ENCODE measurements around the gene BRK1. TPM values are rescaled to one million over a fixed set of nuclear protein-coding genes. Genes with fewer than 3 reads are reported as not detected.

Gene BRK1
- total and polyA plus RNA-seq, 9 of the 15 experiments (the other 6 are each of a cell fraction or from before 2014, with no cell fraction given) = 105 to 634 (median 250) TPM

DNA sequence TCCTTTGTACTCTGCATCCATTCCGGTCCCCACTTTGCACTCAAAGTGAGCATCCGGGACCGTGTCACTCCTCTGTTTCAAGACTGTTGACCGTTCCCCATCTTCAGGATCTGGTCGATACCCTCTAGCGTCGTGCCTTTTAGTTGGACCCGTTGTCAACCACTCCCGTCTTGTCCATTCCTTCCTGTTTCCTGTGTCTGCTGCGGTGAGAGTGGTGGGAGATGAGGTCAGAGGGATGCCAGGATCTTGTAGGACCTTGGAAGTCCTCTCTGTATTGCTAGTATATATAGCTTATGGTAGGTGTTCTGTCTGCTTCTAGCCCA, 624 bp downstream of the BRK1 start (continued):
- TF ChIP-seq, protein P1, sequence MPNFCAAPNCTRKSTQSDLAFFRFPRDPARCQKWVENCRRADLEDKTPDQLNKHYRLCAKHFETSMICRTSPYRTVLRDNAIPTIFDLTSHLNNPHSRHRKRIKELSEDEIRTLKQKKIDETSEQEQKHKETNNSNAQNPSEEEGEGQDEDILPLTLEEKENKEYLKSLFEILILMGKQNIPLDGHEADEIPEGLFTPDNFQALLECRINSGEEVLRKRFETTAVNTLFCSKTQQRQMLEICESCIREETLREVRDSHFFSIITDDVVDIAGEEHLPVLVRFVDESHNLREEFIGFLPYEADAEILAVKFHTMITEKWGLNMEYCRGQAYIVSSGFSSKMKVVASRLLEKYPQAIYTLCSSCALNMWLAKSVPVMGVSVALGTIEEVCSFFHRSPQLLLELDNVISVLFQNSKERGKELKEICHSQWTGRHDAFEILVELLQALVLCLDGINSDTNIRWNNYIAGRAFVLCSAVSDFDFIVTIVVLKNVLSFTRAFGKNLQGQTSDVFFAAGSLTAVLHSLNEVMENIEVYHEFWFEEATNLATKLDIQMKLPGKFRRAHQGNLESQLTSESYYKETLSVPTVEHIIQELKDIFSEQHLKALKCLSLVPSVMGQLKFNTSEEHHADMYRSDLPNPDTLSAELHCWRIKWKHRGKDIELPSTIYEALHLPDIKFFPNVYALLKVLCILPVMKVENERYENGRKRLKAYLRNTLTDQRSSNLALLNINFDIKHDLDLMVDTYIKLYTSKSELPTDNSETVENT (CRISPR knock-in tag; IDR thresholded peaks at IDR 0.05) = 0 out of 2 replicates have a peak, but pooled peaks have one; percentile 29
- TF ChIP-seq ZNF253 (CRISPR knock-in tag; conservative IDR thresholded peaks at IDR 0.05) (no peak), SIN3B (IDR thresholded peaks at IDR 0.05; ENCODE audit: low read depth) (no peak), ZNF121 (CRISPR knock-in tag; conservative IDR thresholded peaks at IDR 0.05) (no peak), USF2 (CRISPR knock-in tag; IDR thresholded peaks at IDR 0.05) (no peak), EHMT2 (IDR thresholded peaks at IDR 0.05) (no peak), HCFC1 (IDR thresholded peaks at IDR 0.05; ENCODE audit: low read depth, low read length) (no peak), GATA2 (CRISPR knock-in tag; IDR thresholded peaks at IDR 0.05) (no peak), TSC22D4 (tag; IDR thresholded peaks at IDR 0.05) (no peak), ZNF644 (tag; IDR thresholded peaks at IDR 0.05; ENCODE audit: low read depth) (no peak), ZFP1 (CRISPR knock-in tag; IDR thresholded peaks at IDR 0.05) (no peak), NUFIP1 (IDR thresholded peaks at IDR 0.05; ENCODE audit: partially characterized antibody) (no peak), SAFB2 (IDR thresholded peaks at IDR 0.05; ENCODE audit: borderline replicate concordance, low read depth, low read length, severe bottlenecking) (no peak), ZC3H4 (CRISPR knock-in tag; IDR thresholded peaks at IDR 0.05; ENCODE audit: borderline replicate concordance) (no peak; the same call in 1 of the 2 replicates)
- TF ChIP-seq, protein P2, sequence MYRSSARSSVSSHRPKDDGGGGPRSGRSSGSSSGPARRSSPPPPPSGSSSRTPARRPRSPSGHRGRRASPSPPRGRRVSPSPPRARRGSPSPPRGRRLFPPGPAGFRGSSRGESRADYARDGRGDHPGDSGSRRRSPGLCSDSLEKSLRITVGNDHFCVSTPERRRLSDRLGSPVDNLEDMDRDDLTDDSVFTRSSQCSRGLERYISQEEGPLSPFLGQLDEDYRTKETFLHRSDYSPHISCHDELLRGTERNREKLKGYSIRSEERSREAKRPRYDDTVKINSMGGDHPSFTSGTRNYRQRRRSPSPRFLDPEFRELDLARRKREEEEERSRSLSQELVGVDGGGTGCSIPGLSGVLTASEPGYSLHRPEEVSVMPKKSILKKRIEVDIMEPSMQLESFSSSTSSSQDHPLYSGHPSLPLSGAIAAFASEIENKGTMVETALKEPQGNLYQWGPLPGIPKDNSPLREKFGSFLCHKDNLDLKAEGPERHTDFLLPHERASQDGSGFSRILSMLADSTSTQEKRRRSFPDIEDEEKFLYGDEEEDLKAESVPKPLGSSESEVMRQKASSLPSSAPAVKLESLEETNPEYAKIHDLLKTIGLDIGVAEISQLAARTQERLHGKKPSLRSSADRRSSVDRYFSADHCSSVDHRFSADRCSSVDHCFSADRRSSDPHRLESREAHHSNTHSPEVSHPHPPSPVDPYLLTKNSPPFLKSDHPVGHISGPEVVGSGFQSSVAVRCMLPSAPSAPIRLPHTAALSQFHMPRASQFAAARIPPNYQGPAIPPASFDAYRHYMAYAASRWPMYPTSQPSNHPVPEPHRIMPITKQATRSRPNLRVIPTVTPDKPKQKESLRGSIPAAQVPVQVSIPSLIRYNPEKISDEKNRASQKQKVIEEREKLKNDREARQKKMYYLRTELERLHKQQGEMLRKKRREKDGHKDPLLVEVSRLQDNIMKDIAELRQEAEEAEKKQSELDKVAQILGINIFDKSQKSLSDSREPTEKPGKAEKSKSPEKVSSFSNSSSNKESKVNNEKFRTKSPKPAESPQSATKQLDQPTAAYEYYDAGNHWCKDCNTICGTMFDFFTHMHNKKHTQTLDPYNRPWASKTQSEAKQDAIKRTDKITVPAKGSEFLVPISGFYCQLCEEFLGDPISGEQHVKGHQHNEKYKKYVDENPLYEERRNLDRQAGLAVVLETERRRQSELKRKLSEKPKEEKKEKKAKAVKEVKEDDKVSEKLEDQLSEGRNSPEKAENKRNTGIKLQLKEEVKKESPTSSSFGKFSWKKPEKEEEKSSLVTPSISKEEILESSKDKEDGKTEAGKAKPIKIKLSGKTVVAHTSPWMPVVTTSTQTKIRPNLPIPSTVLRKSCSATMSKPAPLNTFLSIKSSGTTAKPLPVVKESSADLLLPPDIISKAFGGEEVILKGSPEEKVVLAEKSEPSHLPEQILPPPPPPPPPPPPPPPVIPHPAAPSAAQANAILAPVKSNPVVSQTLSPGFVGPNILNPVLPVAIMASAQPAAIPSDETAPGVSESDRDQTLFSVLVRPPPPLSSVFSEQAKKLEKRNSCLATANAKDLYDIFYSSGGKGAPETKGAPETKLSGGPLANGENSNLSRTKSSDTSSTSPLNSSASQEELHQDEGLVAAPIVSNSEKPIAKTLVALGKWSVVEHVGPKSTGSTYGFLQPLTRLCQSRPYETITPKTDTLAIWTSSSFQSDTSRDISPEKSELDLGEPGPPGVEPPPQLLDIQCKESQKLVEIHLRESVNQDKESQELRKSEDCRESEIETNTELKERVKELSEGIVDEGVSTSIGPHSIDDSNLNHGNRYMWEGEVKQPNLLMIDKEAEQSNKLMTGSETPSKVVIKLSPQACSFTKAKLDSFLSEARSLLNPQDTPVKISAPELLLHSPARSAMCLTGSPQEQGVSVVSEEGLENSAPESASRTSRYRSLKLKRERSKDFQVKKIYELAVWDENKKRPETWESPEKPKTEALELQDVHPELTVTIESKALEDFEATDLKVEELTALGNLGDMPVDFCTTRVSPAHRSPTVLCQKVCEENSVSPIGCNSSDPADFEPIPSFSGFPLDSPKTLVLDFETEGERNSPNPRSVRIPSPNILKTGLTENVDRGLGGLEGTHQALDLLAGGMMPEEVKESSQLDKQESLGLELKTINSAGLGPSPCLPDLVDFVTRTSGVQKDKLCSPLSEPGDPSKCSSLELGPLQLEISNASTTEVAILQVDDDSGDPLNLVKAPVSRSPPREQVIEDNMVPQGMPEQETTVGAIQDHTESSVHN (IDR thresholded peaks at IDR 0.05; ENCODE audit: borderline replicate concordance in 1 of 2, low read depth in 1 of 2) = no peak
- TF ChIP-seq, protein P3, sequence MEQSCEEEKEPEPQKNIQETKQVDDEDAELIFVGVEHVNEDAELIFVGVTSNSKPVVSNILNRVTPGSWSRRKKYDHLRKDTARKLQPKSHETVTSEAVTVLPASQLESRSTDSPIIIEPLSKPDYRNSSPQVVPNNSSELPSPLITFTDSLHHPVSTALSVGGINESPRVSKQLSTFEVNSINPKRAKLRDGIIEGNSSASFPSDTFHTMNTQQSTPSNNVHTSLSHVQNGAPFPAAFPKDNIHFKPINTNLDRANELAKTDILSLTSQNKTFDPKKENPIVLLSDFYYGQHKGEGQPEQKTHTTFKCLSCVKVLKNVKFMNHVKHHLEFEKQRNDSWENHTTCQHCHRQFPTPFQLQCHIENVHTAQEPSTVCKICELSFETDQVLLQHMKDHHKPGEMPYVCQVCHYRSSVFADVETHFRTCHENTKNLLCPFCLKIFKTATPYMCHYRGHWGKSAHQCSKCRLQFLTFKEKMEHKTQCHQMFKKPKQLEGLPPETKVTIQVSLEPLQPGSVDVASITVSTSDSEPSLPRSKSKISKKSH (CRISPR knock-in tag; IDR thresholded peaks at IDR 0.05) = no peak

All from K562 (cell line).